ENCODE measurements around the gene NRXN2.
"Not testable (repeated sequence)": the region's sequence is repeated elsewhere in the genome, so short reads cannot be mapped to it uniquely, and the experiment has no call there.

The NRXN2 gene

GRCh38 chr11:64721359-64721699 lies 1.7 kb downstream of the NRXN2 start:
- no peak for DNase-seq (ENCODE audit: low read depth)

GRCh38 chr11:64720640-64721358 lies 2.2 kb downstream of the NRXN2 start:
- no peak for DNase-seq (ENCODE audit: low read depth)

GRCh38 chr11:64720167-64720566 lies 2.8 kb downstream of the NRXN2 start:
- no peak for DNase-seq (ENCODE audit: low read depth)

GRCh38 chr11:64719406-64719805 lies 3.6 kb downstream of the NRXN2 start:
- no peak for DNase-seq (ENCODE audit: low read depth)

- DNase-seq (ENCODE audit: low read depth) = no peak
These were observed 4.2 kb downstream of the NRXN2 start for GRCh38 chr11:64718780-64719124.

- no peak for DNase-seq (ENCODE audit: low read depth)
These were observed 4.8 kb downstream of the NRXN2 start for GRCh38 chr11:64718084-64718779.

- DNase-seq (ENCODE audit: low read depth) = no peak
These were observed 5.8 kb downstream of the NRXN2 start for GRCh38 chr11:64717268-64717578.

GRCh38 chr11:64716473-64717267 lies 6.3 kb downstream of the NRXN2 start:
- no peak for DNase-seq (ENCODE audit: low read depth)

- DNase-seq (ENCODE audit: low read depth) = no peak
These were observed 7.1 kb downstream of the NRXN2 start for GRCh38 chr11:64715756-64716472.

GRCh38 chr11:64715110-64715509 lies 7.9 kb downstream of the NRXN2 start:
- DNase-seq (ENCODE audit: low read depth) = no peak

GRCh38 chr11:64714666-64715065 lies 8.3 kb downstream of the NRXN2 start:
- no peak for DNase-seq (ENCODE audit: low read depth)

- DNase-seq (ENCODE audit: low read depth) = no peak
These were observed 9.1 kb downstream of the NRXN2 start for GRCh38 chr11:64713781-64714363.

- DNase-seq (ENCODE audit: low read depth) = peak; percentile 50
These were observed 9.8 kb downstream of the NRXN2 start for GRCh38 chr11:64713016-64713707.

GRCh38 chr11:64712430-64713015 lies 10.5 kb downstream of the NRXN2 start:
- DNase-seq (ENCODE audit: low read depth) = no peak

GRCh38 chr11:64711956-64712362 lies 11.0 kb downstream of the NRXN2 start:
- DNase-seq (ENCODE audit: low read depth) = no peak

- no peak for DNase-seq (ENCODE audit: low read depth)
These were observed 11.7 kb downstream of the NRXN2 start for GRCh38 chr11:64711138-64711955.

- DNase-seq (ENCODE audit: low read depth) = peak; percentile 27
These were observed 12.4 kb downstream of the NRXN2 start for GRCh38 chr11:64710418-64711137.

GRCh38 chr11:64705501-64705900 lies 17.5 kb downstream of the NRXN2 start:
- DNase-seq (ENCODE audit: low read depth) = no peak

- DNase-seq (ENCODE audit: low read depth) = no peak
These were observed 19.9 kb downstream of the NRXN2 start for GRCh38 chr11:64703048-64703447.

GRCh38 chr11:64701956-64702355 lies 21.0 kb downstream of the NRXN2 start:
- DNase-seq (ENCODE audit: low read depth) = not testable (repeated sequence)
